GM23338 (cell line): ENCODE results near the gene GOLT1A.

Source experiments
- CTCF ChIP-seq, 2 experiments: fragments of 200-600 bp in 1 of 2; sonication (generic) in 1 of 2; conservative IDR thresholded peaks; 2 replicates each; pipeline versions ENCODE4 v1.5.1 to v1.6.1; 2016 to 2017; ENCODE audit warnings: antibody characterized with exemption in 2 of 2, low read depth in 2 of 2, mild to moderate bottlenecking in 2 of 2, moderate library complexity in 1 of 2
- EZH2 ChIP-seq: fragments of 200-600 bp; sonication (generic); IDR thresholded peaks from one replicate; pipeline ENCODE4 v1.8.0; 2017; ENCODE audit warnings: antibody characterized with exemption, mild to moderate bottlenecking, low read depth; ENCODE audit not compliant: unreplicated experiment
- EZH2phosphoT487 ChIP-seq: fragments of 200-600 bp; sonication (generic); IDR thresholded peaks from one replicate; pipeline ENCODE4 v1.8.1; 2018; ENCODE audit warnings: antibody characterized with exemption; ENCODE audit not compliant: unreplicated experiment
- REST ChIP-seq: IDR thresholded peaks from one replicate; pipeline ENCODE4 v1.6.1; 2018; ENCODE audit warnings: antibody characterized with exemption; ENCODE audit not compliant: unreplicated experiment
- STAT1 ChIP-seq: IDR thresholded peaks from one replicate; pipeline ENCODE4 v1.6.1; 2016; ENCODE audit warnings: antibody characterized with exemption; ENCODE audit not compliant: unreplicated experiment
- ZNF331 ChIP-seq: fragments of 250-450 bp; sonication (Bioruptor Pico); IDR thresholded peaks from 2 replicates; pipeline ENCODE4 v1.5.0; 2020; ENCODE audit warnings: low read depth, mild to moderate bottlenecking, moderate library complexity

DNA sequence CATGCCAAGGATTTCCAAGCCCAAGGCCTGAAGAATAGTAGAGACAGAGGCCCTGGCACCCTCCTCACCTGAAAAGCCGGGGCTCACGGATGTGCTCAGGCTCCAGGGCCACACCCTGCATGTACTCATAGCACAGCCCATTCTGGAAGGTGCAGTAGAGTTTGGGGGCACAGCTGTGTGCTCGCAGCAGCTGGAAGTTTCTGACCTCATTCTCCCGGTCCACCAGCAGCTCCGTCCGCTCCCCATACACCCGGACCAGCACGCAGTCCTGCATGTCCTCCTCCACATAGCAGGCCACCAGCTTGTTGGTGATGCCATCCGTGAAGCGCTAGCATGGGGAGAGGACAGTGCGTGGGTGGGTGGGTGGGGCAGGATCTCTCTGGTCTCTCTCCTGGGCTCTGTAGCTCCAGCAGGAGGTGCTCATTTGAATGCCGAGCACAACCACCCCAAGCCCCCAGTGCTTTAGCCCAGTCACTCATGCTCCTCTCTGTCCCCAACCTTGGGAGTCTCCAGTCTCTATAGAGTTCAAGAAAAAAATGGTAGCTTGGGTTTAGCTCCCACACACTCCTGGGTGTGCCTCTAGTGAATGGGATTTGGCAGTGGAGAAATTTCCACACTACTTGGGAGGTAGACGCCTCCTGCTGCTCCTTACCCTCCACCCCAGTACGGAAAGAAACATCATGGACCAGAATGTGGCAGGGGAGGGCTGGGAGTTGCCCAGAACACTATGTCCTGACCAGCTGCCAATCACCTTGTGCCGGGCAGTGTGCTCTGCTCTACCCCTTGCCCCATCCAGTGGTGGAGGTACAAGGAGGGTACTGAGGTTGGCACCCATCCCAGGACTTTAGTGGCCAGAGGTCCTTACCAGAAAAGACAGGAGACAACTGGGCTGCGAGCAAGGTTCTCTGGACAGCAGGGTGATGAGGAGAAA lies 63.9 kb downstream of the GOLT1A start:
- no peak for TF ChIP-seq CTCF (conservative IDR thresholded peaks at IDR 0.05; ENCODE audit: low read depth in 2 of 2)
- no peak for TF ChIP-seq EZH2
- no peak for TF ChIP-seq REST
- TF ChIP-seq EZH2phosphoT487 = no peak
- no peak for TF ChIP-seq ZNF331
- TF ChIP-seq STAT1 = no peak
